ENCODE measurements around the gene NRP1.

Gene NRP1

DNA sequence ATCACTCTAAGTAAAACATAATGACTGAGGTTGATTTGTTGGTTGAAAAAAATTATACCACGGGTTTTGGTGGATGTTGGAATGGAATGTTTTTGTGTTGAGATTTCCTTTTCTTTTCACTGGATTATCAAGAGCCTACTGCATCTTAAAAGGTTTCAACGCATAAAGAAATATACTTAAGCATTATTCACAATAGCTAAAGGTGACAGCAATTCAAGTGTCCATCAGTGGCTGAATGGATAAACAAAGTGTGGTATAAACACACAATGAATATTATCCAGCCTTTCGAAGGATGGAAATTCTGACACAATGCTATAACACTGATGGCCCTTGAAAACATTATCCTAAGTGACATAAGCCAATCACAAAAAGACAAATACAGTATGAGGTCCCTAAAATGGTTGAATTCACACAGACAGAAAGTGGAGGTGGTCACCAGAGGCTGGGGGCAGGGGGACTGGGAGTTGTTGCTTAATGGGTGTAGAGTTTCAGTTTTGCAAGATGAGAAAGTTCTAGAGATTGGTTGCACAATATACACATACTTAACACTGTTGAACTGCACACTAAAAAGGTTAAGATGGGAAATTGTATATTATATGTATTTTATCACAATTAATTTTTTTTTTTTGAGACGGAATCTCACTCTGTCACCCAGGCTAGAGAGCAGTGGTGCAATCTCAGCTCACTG, 122.3 kb downstream of the NRP1 start:
- no peak overlapping the region for H3K4me3 ChIP-seq (ENCODE audit: low read length)
- TF ChIP-seq ZNF274 (IDR thresholded peaks at IDR 0.05; ENCODE audit: low read depth, low read length) = no peak

DNA sequence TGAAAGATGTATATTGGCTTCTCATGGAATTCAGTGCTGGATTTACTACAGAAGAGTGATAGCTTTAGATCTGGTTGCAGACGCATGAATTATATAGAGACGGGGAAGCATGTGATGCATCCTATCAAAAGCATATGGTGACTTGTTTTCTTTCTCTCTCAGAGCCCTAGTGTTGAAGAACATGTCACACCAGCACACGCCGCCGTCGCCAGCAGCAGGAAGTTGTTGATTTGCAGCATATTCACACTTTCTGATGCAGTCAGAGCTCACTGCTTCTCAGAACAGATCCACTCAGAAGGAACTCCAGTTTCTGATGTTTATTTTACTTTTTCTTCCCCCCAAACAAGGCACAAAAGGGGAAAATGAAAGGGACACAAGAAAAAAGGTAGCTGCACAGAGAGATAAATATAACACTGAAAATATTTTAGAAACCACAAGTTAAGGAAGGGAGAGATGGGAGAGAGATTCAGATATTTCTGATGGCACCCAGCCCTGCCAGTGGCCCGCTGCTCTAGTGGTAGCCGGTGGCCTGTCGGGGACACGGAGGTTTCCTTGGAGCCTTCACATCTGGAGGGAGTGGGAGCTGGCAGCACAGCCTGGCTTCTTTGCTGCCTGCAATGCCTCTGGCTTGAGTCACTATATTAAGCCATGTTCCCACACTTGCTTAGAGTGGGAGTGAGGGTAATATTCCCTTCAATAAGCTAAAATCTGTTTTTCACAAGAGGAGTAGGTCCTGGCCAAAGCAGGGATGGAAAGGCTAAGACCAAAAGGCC, 123.2 kb downstream of the NRP1 start:
- no peak overlapping the region for H3K4me3 ChIP-seq (ENCODE audit: low read length)
- no peak for TF ChIP-seq ZNF274 (IDR thresholded peaks at IDR 0.05; ENCODE audit: low read depth, low read length)

DNA sequence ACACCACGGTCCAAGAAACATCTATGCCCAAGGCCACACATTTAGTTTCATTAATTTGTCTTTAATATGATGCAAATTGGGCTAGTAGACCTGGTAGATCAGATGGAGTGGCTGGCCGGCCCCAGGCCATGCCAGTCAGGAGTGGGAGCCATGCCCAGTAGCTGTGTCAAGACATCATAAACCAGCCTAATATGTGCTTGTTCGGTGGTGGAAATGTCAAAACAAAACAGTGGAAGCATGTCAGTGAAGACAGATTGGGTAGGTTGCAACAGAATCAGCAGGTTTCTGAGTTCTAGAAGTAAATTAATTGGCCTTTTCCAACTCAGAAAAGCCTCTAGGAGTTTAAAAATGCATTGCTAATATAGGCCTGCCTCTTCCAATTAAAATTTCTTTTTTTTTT, 124.7 kb downstream of the NRP1 start:
- H3K4me3 ChIP-seq (ENCODE audit: low read length) = no peak overlapping the region
- no peak for TF ChIP-seq ZNF274 (IDR thresholded peaks at IDR 0.05; ENCODE audit: low read depth, low read length)

DNA sequence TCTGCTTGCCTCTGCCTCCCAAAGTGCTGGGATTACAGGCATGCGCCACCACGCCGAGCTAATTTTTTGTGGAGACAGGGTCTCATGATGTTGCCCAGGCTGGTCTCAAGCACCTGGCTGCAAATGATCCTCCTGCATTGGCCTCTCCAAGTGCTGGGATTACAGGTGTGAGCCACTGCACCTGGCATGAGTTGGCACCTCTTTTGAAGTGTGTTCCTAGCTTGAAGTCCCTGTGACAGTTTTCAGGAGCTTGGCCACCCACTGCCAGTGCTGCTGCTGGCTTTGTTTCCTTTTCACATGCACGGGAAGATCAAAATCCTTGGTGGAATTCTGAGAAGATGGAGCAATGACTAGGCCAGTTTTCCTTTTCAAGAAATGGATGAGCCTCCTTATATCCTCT, 126.3 kb downstream of the NRP1 start:
- TF ChIP-seq ZNF274 (IDR thresholded peaks at IDR 0.05; ENCODE audit: low read depth, low read length) = no peak
- no peak overlapping the region for H3K4me3 ChIP-seq (ENCODE audit: low read length)

DNA sequence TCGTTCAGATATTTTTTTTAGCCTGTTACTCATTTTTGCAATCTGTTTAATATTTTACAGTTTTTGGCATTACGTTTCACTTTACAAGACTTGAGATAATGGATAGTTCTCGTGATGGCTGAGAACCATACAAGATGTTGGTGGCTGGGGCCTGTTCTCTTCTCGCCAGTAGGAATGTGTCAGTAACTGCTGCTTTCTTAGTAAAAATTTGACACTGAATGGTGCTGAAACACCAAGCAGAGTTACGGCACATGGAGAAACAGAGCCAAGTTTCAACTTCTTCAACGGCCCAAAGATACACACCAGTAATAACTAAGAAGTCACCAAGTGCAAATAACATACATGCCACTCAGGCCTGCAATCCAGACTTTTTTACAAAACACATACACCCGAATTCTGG, 130.4 kb downstream of the NRP1 start:
- H3K4me3 ChIP-seq (ENCODE audit: low read length) = no peak overlapping the region
- no peak for TF ChIP-seq ZNF274 (IDR thresholded peaks at IDR 0.05; ENCODE audit: low read depth, low read length)

DNA sequence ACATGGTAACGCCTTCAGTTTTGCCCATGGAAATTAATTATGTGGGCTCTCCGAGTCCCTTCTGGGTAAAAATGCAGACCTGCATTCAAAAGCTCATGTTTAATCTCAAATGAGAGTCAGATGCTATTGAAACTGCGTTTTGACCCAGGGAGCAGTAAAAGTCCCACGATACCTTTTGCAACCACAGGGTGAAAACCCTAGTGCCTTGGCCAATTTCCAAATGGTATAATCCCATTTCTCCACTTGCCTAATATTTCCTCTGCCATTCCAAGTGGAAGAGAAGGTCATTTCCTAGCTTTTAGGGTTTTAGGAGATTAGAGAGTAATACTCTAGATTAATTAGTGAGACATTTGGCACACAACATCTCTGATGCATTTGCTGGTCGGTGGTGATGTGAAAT, 132.5 kb downstream of the NRP1 start:
- TF ChIP-seq ZNF274 (IDR thresholded peaks at IDR 0.05; ENCODE audit: low read depth, low read length) = no peak
- H3K4me3 ChIP-seq (ENCODE audit: low read length) = no peak overlapping the region

DNA sequence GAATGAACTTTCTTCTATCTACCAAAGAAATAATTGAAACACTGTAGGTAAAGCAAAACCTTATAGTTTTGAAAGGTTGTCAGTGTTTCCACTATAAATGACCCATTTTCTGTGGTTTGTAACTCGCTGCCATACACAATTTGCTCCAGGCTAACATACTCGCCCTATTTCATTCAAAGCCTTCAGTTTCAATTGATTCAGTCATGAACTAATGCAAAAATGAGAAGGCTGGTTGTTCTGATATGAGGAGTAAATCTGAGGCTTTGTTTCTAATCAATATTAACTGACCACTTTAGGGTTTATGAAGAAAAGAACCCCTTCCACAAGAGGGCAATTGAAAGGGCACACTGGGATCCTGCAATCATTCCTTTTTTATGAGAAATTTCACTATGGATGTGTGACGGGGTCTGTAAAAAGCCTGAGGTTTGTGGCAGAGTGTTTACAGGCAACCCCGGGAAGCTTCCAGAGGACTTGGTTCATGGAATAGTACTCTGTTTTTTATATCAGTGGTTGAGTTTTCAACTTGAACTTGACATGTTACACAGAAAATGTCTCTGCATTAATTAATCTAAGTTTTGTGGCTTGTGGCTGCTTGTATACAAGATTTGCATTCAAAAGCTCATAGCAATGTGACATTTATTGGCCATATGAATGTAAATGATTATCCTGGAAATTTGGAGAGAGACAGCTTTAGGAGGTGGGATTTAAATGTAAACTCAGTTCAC, 133.2 kb downstream of the NRP1 start:
- H3K4me3 ChIP-seq (ENCODE audit: low read length) = no peak overlapping the region
- TF ChIP-seq ZNF274 (IDR thresholded peaks at IDR 0.05; ENCODE audit: low read depth, low read length) = no peak

DNA sequence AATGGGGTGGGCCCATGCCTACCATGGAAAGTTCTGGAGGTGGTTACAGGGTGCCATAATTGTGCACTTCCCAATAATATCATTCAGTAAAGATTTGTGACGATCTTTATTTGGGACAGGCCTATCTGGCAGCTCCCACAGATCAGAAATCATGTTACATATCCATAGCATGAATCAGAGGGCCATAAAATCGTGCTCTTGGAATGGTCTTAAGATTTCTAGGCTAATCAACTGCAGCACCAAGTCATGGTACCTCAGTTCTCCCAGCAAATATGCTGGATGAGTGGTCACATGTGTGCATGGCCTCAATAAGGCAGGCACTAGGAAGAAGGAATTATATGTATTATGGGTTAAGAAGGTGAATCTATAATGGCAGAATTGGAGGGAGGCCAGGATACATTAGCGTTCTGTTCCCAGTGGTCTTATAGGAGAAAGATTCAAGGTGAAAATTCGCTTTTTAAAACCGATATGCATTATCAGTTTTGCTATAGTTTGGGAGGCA, 134.7 kb downstream of the NRP1 start:
- TF ChIP-seq ZNF274 (IDR thresholded peaks at IDR 0.05; ENCODE audit: low read depth, low read length) = no peak
- no peak overlapping the region for H3K4me3 ChIP-seq (ENCODE audit: low read length)

DNA sequence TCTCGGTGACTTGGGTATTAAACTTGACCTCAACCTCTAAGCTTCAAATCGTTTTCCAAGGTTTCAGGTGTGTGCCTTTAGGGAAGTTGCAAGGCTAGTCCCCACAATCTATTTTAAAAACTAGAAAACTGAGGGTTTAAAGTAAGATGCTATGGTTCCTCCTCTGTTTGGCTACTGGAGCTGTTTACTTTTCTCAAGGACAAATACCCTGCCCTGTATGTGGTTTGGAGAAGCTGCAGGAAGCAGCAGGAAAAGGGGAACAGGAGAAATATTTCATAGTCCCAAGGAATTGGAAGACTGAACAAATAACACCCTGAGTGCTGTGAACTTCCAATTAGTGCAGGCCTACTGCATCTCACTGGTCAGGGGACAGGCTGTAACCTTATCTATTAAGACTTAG, 135.9 kb downstream of the NRP1 start:
- no peak for TF ChIP-seq ZNF274 (IDR thresholded peaks at IDR 0.05; ENCODE audit: low read depth, low read length)
- no peak overlapping the region for H3K4me3 ChIP-seq (ENCODE audit: low read length)

DNA sequence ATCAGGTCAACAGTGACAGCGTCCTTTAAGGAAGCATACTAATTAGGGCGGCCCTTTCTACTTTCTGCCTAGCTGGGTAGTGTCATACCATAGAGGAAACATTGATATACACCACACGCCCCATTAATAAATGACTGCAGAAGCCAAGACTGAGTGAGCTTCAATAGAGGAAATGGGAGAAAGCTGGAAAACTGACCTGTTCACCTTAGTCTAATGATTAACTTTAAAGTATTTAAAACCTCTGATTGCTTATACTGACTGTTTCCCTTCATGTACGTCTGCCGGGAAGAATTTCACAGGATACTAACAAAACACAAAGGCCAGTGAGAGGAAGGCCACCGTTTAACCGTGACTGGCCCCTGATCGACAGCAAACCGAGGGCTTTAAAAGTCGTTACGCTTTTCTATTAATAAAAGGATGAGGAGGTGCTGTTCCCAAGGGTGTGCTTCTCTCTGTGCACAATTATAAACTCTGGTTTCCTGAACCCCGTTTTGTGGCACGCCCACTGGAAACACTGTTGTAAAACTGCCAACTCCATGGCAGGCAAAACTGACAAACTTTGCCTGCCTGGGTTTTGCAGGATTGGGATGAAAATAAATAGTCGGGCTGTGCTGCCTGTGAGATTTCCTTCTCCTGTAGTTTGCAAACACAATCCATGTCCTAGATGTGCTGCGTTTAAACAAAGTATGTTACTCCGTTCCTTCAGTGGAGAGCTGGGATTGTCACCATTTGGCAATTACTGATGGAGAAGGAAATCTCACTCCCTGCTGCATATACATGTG, 137.6 kb downstream of the NRP1 start:
- no peak for TF ChIP-seq ZNF274 (IDR thresholded peaks at IDR 0.05; ENCODE audit: low read depth, low read length)
- H3K4me3 ChIP-seq (ENCODE audit: low read length) = no peak overlapping the region

DNA sequence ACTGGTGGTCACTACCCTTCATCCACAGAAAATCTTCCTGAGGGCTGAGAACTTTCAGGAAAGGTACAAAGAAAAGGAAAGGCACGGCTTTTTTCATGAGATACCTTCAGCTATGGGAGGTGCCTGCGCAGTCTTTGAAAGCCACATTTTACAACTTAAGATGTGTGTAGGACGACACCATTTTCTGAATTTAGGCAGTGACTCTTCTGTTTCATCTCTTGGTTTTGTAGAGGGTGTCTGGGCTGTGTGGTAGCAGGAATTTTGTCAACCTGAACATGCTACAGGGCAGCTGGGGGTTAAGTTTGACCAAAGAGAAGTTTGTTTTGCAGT, 138.1 kb downstream of the NRP1 start:
- TF ChIP-seq ZNF274 (IDR thresholded peaks at IDR 0.05; ENCODE audit: low read depth, low read length) = no peak
- no peak overlapping the region for H3K4me3 ChIP-seq (ENCODE audit: low read length)

DNA sequence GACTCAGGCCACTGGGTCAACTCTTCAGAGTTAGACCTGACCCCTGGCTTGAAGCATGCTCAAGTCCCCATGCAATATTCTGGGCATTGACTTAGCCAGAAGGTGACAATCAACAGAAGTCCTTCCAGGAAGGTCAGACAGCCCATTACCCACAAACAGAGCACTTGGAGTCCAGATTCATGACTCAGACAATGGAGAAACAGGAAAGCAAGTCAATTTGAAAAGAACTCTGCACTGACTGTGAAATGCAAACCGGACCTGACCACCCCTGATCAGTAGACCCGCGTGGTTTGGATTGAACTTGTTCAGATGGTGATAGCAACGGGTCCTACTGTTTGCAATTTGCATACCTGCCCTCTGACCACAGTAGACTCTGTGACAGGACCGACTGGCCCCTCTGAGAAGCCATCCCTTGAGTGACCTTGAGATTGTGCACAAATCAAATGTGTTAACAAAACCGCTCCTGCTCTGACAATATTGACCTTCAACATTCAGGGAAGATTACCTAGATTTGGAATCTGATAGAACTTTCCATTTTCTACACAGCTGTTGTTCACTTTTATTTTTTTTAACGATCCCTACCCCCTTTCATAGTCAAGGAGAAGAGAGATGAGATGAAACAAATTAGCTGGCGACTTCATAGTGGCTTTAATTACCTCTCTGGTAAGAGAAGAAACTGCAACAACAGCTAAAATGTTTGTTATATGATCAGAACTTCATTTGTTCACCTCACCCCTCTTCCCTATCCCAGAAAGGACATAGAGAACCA, 138.7 kb downstream of the NRP1 start:
- TF ChIP-seq ZNF274 (IDR thresholded peaks at IDR 0.05; ENCODE audit: low read depth, low read length) = no peak
- H3K4me3 ChIP-seq (ENCODE audit: low read length) = no peak overlapping the region

DNA sequence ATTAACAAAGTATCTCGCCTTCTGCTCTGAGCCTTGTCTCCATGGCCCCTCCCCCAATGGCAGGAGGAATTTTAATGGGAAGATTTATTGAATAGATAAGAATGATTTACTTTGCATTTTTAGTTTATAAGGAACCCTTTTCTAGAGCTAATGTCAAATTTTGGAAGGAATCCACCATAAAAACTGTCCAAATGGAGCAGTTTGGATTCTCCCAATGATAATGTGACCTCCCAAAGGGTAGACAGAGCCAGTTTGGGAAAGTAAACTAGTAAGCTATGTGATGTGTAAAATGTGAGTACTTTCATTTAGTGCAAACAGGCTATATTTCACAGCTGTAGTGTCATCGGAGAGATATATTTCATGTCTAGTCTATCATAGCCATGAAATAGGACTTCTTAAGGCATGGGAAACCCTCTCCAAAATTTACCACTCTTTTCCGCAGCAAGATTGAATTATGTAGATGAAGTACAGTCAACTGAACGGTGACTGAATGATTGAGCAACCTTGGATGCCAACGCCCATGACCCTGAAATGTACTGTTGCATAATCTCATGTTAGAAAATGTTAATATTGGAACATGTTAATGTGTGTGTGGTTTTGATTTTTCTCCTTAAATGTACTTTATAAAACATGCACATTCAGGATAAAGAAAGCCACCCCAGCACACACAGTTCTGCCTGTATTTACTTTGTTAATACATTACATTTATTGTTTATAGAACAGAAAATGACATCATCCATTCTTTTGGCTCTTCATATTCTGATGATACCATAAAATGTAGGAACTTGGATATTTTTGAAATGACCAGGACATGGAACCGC, 140.6 kb downstream of the NRP1 start:
- H3K4me3 ChIP-seq (ENCODE audit: low read length) = no peak overlapping the region
- TF ChIP-seq ZNF274 (IDR thresholded peaks at IDR 0.05; ENCODE audit: low read depth, low read length) = no peak

Measured in GM08714 (cell line).